C4-2B (cell line): ENCODE measurements around the gene PCGF5.

Experiments used
- ZFX ChIP-seq: fragments of 450-650 bp; IDR thresholded peaks from 2 replicates; pipeline ENCODE4 v1.6.1; 2017
- TF ChIP-seq, protein P1 (sequence below): fragments of 450-650 bp; conservative IDR thresholded peaks from 2 replicates; pipeline ENCODE4 v1.5.1; 2017; ENCODE audit warnings: mild to moderate bottlenecking

DNA sequence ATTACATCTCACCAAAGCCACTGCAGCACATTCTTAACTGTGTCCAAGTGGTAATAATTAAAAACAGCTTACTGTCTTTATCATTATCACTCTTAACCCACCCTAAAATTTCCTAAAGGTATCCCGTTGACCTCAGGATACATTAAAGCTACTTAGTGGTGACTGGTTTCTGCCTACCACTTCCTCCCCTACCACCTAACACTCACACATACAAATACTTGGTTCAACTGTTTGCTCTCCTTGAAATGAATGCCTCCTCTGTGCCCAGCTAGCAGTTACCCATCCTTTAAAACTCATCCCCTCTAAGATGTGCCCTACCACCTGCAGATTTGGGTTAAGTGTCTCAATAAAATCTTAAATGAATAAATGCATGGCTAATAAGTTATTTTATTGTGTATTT lies 7.1 kb downstream of the PCGF5 start:
- TF ChIP-seq, protein P1, sequence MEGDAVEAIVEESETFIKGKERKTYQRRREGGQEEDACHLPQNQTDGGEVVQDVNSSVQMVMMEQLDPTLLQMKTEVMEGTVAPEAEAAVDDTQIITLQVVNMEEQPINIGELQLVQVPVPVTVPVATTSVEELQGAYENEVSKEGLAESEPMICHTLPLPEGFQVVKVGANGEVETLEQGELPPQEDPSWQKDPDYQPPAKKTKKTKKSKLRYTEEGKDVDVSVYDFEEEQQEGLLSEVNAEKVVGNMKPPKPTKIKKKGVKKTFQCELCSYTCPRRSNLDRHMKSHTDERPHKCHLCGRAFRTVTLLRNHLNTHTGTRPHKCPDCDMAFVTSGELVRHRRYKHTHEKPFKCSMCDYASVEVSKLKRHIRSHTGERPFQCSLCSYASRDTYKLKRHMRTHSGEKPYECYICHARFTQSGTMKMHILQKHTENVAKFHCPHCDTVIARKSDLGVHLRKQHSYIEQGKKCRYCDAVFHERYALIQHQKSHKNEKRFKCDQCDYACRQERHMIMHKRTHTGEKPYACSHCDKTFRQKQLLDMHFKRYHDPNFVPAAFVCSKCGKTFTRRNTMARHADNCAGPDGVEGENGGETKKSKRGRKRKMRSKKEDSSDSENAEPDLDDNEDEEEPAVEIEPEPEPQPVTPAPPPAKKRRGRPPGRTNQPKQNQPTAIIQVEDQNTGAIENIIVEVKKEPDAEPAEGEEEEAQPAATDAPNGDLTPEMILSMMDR = no peak
- no peak for TF ChIP-seq ZFX
